HEK293 (cell line): ENCODE results near the gene YDJC.

Experiments
- CTCF ChIA-PET: fragments of 350-600 bp; formaldehyde crosslinking; extraction: SDS; loops from one replicate; lab custom pipeline; 2021; ENCODE audit warnings: antibody characterized with exemption; lab: Yijun Ruan, JAX
- POLR2A ChIA-PET: fragments of 300-600 bp; formaldehyde crosslinking; extraction: SDS; loops from one replicate; lab custom pipeline; 2020; ENCODE audit warnings: antibody characterized with exemption, inconsistent platforms; lab: Yijun Ruan, JAX
- H3K27ac ChIP-seq: fragments of 200-500 bp; sonication (Bioruptor generic); 2 replicates; pipeline ENCODE4 v1.5.1; 2014; ENCODE audit warnings: low read depth, low read length, control low read depth, inconsistent platforms; ENCODE audit errors: extremely low read depth
- H3K36me3 ChIP-seq, 2 experiments: fragments of 200-500 bp in 1 of 2; sonication (Bioruptor generic) in 1 of 2; 1 replicate in 1 of 2; 2 replicates in 1 of 2; pipeline ENCODE4 v1.5.1; 2014 to 2017; ENCODE audit warnings: inconsistent platforms in 2 of 2, low read length in 2 of 2; ENCODE audit not compliant: control insufficient read depth in 2 of 2, insufficient read depth in 1 of 2
- H3K4me1 ChIP-seq: fragments of 200-500 bp; sonication (Bioruptor generic); 2 replicates; pipeline ENCODE4 v1.5.1; 2014; ENCODE audit warnings: mild to moderate bottlenecking, low read length, inconsistent platforms; ENCODE audit not compliant: control insufficient read depth, insufficient read depth
- H3K4me3 ChIP-seq: 2 replicates; pipeline ENCODE4 v1.5.1; 2011; ENCODE audit warnings: low read depth, mild to moderate bottlenecking, control low read depth, low read length, moderate library complexity
- H3K9me3 ChIP-seq: fragments of 200-500 bp; sonication (Bioruptor generic); 2 replicates; pipeline ENCODE4 v1.5.1; 2014; ENCODE audit warnings: low read depth, low read length, inconsistent platforms; ENCODE audit not compliant: control insufficient read depth, insufficient read depth
- ATF2 ChIP-seq: fragments of 450-650 bp; formaldehyde crosslinking; IDR thresholded peaks from 2 replicates; pipeline ENCODE4 v1.5.1; 2016; ENCODE audit warnings: missing biosample characterization, missing genetic modification characterization, low read depth
- BCL11A ChIP-seq: fragments of 450-650 bp; formaldehyde crosslinking; IDR thresholded peaks from 2 replicates; pipeline ENCODE4 v1.5.1; 2016; ENCODE audit warnings: low read depth, missing biosample characterization, missing genetic modification characterization
- HOXD13 ChIP-seq: sonication (generic); formaldehyde crosslinking; IDR thresholded peaks from 2 replicates; pipeline ENCODE4 v1.8.0; 2022; ENCODE audit warnings: missing genetic modification reagents, borderline replicate concordance
- PRDM1 ChIP-seq: fragments of 450-650 bp; formaldehyde crosslinking; IDR thresholded peaks from 2 replicates; pipeline ENCODE4; 2016; ENCODE audit warnings: missing biosample characterization, missing genetic modification characterization
- REST ChIP-seq: fragments of 450-650 bp; formaldehyde crosslinking; IDR thresholded peaks from 2 replicates; pipeline ENCODE4 v1.5.1; 2016; ENCODE audit warnings: missing biosample characterization, missing genetic modification characterization
- ZBTB11 ChIP-seq: fragments of 450-650 bp; formaldehyde crosslinking; conservative IDR thresholded peaks from 2 replicates; pipeline ENCODE4 v1.5.1; 2016; ENCODE audit warnings: low read depth, missing biosample characterization, missing genetic modification characterization
- ZFP41 ChIP-seq: fragments of 450-650 bp; formaldehyde crosslinking; IDR thresholded peaks from 2 replicates; pipeline ENCODE4 v1.5.1; 2016; ENCODE audit warnings: missing biosample characterization, missing genetic modification characterization, borderline replicate concordance
- ZNF114 ChIP-seq: fragments of 450-650 bp; formaldehyde crosslinking; IDR thresholded peaks from 2 replicates; pipeline ENCODE4 v1.5.0; 2017; ENCODE audit warnings: missing biosample characterization, missing genetic modification characterization
- ZNF132 ChIP-seq: fragments of 450-650 bp; formaldehyde crosslinking; IDR thresholded peaks from 2 replicates; pipeline ENCODE4 v1.5.1; 2017; ENCODE audit warnings: missing biosample characterization, missing genetic modification characterization, borderline replicate concordance
- ZNF133 ChIP-seq: fragments of 450-650 bp; formaldehyde crosslinking; IDR thresholded peaks from 2 replicates; pipeline ENCODE4 v1.5.1; 2016; ENCODE audit warnings: missing biosample characterization, missing genetic modification characterization
- ZNF157 ChIP-seq: fragments of 450-650 bp; formaldehyde crosslinking; IDR thresholded peaks from 2 replicates; pipeline ENCODE4 v1.5.1; 2016; ENCODE audit warnings: missing biosample characterization, missing genetic modification characterization
- ZNF169 ChIP-seq: fragments of 450-650 bp; formaldehyde crosslinking; IDR thresholded peaks from 2 replicates; pipeline ENCODE4 v1.5.1; 2016; ENCODE audit warnings: missing biosample characterization, missing genetic modification characterization
- ZNF202 ChIP-seq: fragments of 450-650 bp; formaldehyde crosslinking; IDR thresholded peaks from 2 replicates; pipeline ENCODE4 v1.5.1; 2016; ENCODE audit warnings: missing biosample characterization, missing genetic modification characterization, borderline replicate concordance
- ZNF302 ChIP-seq: fragments of 450-650 bp; formaldehyde crosslinking; IDR thresholded peaks from 2 replicates; pipeline ENCODE4 v1.5.1; 2016; ENCODE audit warnings: missing biosample characterization, missing genetic modification characterization, low read depth
- ZNF366 ChIP-seq: fragments of 450-650 bp; formaldehyde crosslinking; conservative IDR thresholded peaks from 2 replicates; pipeline ENCODE4 v1.5.1; 2016; ENCODE audit warnings: missing biosample characterization, missing genetic modification characterization
- ZNF37A ChIP-seq: fragments of 450-650 bp; IDR thresholded peaks from 2 replicates; pipeline ENCODE4 v1.5.1; 2018; ENCODE audit warnings: missing biosample characterization, missing genetic modification characterization
- ZNF514 ChIP-seq: fragments of 450-650 bp; formaldehyde crosslinking; IDR thresholded peaks from 2 replicates; pipeline ENCODE4 v1.5.1; 2016; ENCODE audit warnings: missing biosample characterization, missing genetic modification characterization
- ZNF621 ChIP-seq: fragments of 450-650 bp; formaldehyde crosslinking; IDR thresholded peaks from 2 replicates; pipeline ENCODE4 v1.5.1; 2017; ENCODE audit warnings: missing biosample characterization, missing genetic modification characterization
- ZNF624 ChIP-seq: fragments of 450-650 bp; formaldehyde crosslinking; IDR thresholded peaks from 2 replicates; pipeline ENCODE4 v1.5.1; 2017; ENCODE audit warnings: missing biosample characterization, missing genetic modification characterization
- ZNF626 ChIP-seq: fragments of 450-650 bp; sonication (Bioruptor Pico); formaldehyde crosslinking; IDR thresholded peaks from 2 replicates; pipeline ENCODE4 v1.5.1; 2018; ENCODE audit warnings: missing biosample characterization, missing genetic modification characterization, inconsistent platforms
- ZNF639 ChIP-seq: fragments of 450-650 bp; formaldehyde crosslinking; IDR thresholded peaks from 2 replicates; pipeline ENCODE4 v1.5.1; 2016; ENCODE audit warnings: missing biosample characterization, missing genetic modification characterization
- ZNF707 ChIP-seq: fragments of 450-650 bp; formaldehyde crosslinking; IDR thresholded peaks from 2 replicates; pipeline ENCODE4 v1.5.1; 2016; ENCODE audit warnings: missing biosample characterization, missing genetic modification characterization
- ZNF785 ChIP-seq: fragments of 450-650 bp; formaldehyde crosslinking; IDR thresholded peaks from 2 replicates; pipeline ENCODE4 v1.5.1; 2016; ENCODE audit warnings: missing biosample characterization, missing genetic modification characterization
- ZNF837 ChIP-seq: fragments of 450-650 bp; formaldehyde crosslinking; IDR thresholded peaks from 2 replicates; pipeline ENCODE4 v1.5.1; 2016; ENCODE audit warnings: missing biosample characterization, missing genetic modification characterization

The YDJC gene

GRCh38 chr22:21634844-21635243 is 5.0 kb upstream of the YDJC start:
- no peaks in the 10 kb centered on the region for H3K36me3 ChIP-seq
- no peaks in the 10 kb centered on the region for H3K9me3 ChIP-seq
- no peak overlapping the region for H3K27ac ChIP-seq
- POLR2A ChIA-PET: no interaction called here
- no peaks in the 10 kb centered on the region for H3K4me1 ChIP-seq
- CTCF ChIA-PET: interaction anchor here (0.6 to 2.8 kb wide), 4 partner anchors 8 to 37 kb away, joined by 3 to 13 read pairs (median 6); no protein-coding TSS in a partner anchor
- H3K4me3 ChIP-seq: no peak overlapping the region
- TF ChIP-seq ZFP41 (tag by site-specific recombination) (no peak), BCL11A (tag by site-specific recombination) (no peak), ZBTB11 (tag by site-specific recombination) (no peak), HOXD13 (no peak)

- Histone ChIP-seq H3K27ac (no peak overlapping the region), H3K36me3 (peaks cover 0 to 1% of the 10 kb centered on the region in 2 experiments; a peak in 1 of 3 replicates), H3K4me1 (no peaks in the 10 kb centered on the region), H3K4me3 (no peak overlapping the region), H3K9me3 (no peaks in the 10 kb centered on the region)
- POLR2A ChIA-PET: interaction anchor here (0.5 kb wide), 1 partner anchor 11 kb away, joined by 3 read pairs; no protein-coding TSS in a partner anchor
- no peak for TF ChIP-seq ZNF626 (tag by site-specific recombination)
- TF ChIP-seq ZNF37A: no peak
- no peak for TF ChIP-seq ZNF157 (tag by site-specific recombination)
- no peak for TF ChIP-seq ZNF639 (tag by site-specific recombination)
- TF ChIP-seq ATF2 (tag by site-specific recombination): no peak
- no peak for TF ChIP-seq ZNF133
- no peak for TF ChIP-seq PRDM1
- TF ChIP-seq ZNF114: no peak
- TF ChIP-seq ZNF624 (tag by site-specific recombination): no peak
- no peak for TF ChIP-seq ZNF707 (tag by site-specific recombination)
- CTCF ChIA-PET: interaction anchor here (0.6 to 1.8 kb wide), 3 partner anchors 9 to 36 kb away, joined by 3 to 6 read pairs (median 3); no protein-coding TSS in a partner anchor
These were observed 4.3 kb upstream of the YDJC start for GRCh38 chr22:21634081-21634480.

- H3K4me3 ChIP-seq: no peak overlapping the region
- no peaks in the 10 kb centered on the region for H3K9me3 ChIP-seq
- CTCF ChIA-PET: interaction anchor here (0.6 to 1.8 kb wide), 2 partner anchors 10 to 36 kb away, joined by 3 to 6 read pairs; no protein-coding TSS in a partner anchor
- H3K27ac ChIP-seq: no peak overlapping the region
- H3K4me1 ChIP-seq: no peaks in the 10 kb centered on the region
- POLR2A ChIA-PET: no interaction called here
- H3K36me3 ChIP-seq: peaks cover 0 to 5% of the 10 kb centered on the region in 2 experiments; a peak in 1 of 3 replicates
- TF ChIP-seq ZNF837 (tag by site-specific recombination) (no peak), PRDM1 (no peak), ZNF132 (tag by site-specific recombination) (no peak), ZNF366 (tag by site-specific recombination) (no peak), ZNF785 (tag by site-specific recombination) (no peak), ZNF514 (tag by site-specific recombination) (no peak), REST (tag by site-specific recombination) (no peak), ZNF621 (no peak), ZNF169 (tag by site-specific recombination) (no peak), ZNF302 (tag by site-specific recombination) (no peak), ZNF202 (tag by site-specific recombination) (no peak)
These were observed 3.7 kb upstream of the YDJC start for GRCh38 chr22:21633481-21633880.
